ENCODE measurements around the gene TRIM21.
"Not testable (repeated sequence)": the region's sequence is repeated elsewhere in the genome, so short reads cannot be mapped to it uniquely, and the experiment has no call there.

The TRIM21 gene

GRCh38 chr11:4416816-4417215 lies 23.3 kb upstream of the TRIM21 start:
- no peak overlapping the region for H3K4me3 ChIP-seq (ENCODE audit: low read depth, low read length)
- in situ Hi-C loops (cut with HindIII; ENCODE audit: low sequenced_read_pairs), result no loop called here
- no peak for DNase-seq (ENCODE audit: low read depth, low spot score)

DNA sequence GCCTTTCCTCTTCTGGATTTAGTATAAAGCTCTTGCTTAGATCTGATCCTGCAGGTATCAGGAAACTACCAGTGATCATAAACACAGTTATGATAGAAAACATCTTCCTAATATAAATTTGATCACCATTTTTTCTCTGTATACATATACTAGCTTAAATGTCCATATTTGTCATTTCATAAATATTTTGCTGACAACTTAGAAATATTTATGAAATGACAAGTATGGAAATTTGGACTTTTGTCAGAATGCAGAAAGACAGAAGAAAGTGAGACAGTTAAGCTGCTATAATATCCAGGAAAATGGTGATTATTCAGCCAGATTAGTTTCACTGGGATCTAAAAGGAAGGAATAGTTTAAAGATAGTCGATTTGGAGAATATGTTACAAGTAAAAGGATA lies 22.8 kb upstream of the TRIM21 start:
- in situ Hi-C loops (cut with HindIII; ENCODE audit: low sequenced_read_pairs), result no loop called here
- H3K4me3 ChIP-seq (ENCODE audit: low read depth, low read length), result no peak overlapping the region
- DNase-seq (ENCODE audit: low read depth, low spot score), result no peak
- TF ChIP-seq, protein P1, sequence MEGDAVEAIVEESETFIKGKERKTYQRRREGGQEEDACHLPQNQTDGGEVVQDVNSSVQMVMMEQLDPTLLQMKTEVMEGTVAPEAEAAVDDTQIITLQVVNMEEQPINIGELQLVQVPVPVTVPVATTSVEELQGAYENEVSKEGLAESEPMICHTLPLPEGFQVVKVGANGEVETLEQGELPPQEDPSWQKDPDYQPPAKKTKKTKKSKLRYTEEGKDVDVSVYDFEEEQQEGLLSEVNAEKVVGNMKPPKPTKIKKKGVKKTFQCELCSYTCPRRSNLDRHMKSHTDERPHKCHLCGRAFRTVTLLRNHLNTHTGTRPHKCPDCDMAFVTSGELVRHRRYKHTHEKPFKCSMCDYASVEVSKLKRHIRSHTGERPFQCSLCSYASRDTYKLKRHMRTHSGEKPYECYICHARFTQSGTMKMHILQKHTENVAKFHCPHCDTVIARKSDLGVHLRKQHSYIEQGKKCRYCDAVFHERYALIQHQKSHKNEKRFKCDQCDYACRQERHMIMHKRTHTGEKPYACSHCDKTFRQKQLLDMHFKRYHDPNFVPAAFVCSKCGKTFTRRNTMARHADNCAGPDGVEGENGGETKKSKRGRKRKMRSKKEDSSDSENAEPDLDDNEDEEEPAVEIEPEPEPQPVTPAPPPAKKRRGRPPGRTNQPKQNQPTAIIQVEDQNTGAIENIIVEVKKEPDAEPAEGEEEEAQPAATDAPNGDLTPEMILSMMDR (IDR thresholded peaks at IDR 0.05; ENCODE audit: low read depth, low read length), result no peak

More at GRCh38 chr11:4416816-4417215, 23.3 kb upstream of the TRIM21 start:
- TF ChIP-seq, protein P1 (IDR thresholded peaks at IDR 0.05; ENCODE audit: low read depth, low read length), result no peak

- H3K4me3 ChIP-seq (ENCODE audit: low read depth, low read length); DNase-seq (ENCODE audit: low read depth, low spot score); in situ Hi-C loops (cut with HindIII; ENCODE audit: low sequenced_read_pairs): not testable (repeated sequence)
Observed at GRCh38 chr11:4406206-4406605, 12.7 kb upstream of the TRIM21 start.

- peak overlapping the region; percentile 95 for H3K4me3 ChIP-seq (ENCODE audit: low read depth, low read length)
- in situ Hi-C loops (cut with HindIII; ENCODE audit: low sequenced_read_pairs), result no loop called here
- TF ChIP-seq, protein P1 (IDR thresholded peaks at IDR 0.05; ENCODE audit: low read depth, low read length), result no peak
- no peak for DNase-seq (ENCODE audit: low read depth, low spot score)
Observed at GRCh38 chr11:4393858-4394223, 339 bp upstream of the TRIM21 start.

GRCh38 chr11:4388221-4388620 lies 5.3 kb downstream of the TRIM21 start:
- in situ Hi-C loops (cut with HindIII; ENCODE audit: low sequenced_read_pairs), result no loop called here
- H3K4me3 ChIP-seq (ENCODE audit: low read depth, low read length), result no peak overlapping the region
- TF ChIP-seq, protein P1 (IDR thresholded peaks at IDR 0.05; ENCODE audit: low read depth, low read length), result no peak
- no peak for DNase-seq (ENCODE audit: low read depth, low spot score)

GRCh38 chr11:4385978-4386740 lies 7.3 kb downstream of the TRIM21 start:
- H3K4me3 ChIP-seq (ENCODE audit: low read depth, low read length), result no peak overlapping the region
- in situ Hi-C loops (cut with HindIII; ENCODE audit: low sequenced_read_pairs), result no loop called here
- DNase-seq (ENCODE audit: low read depth, low spot score), result no peak
- TF ChIP-seq, protein P1 (IDR thresholded peaks at IDR 0.05; ENCODE audit: low read depth, low read length), result no peak

GRCh38 chr11:4381901-4382300 lies 11.6 kb downstream of the TRIM21 start:
- no peak for DNase-seq (ENCODE audit: low read depth, low spot score)
- in situ Hi-C loops (cut with HindIII; ENCODE audit: low sequenced_read_pairs), result no loop called here

More at GRCh38 chr11:4381901-4382300, 11.6 kb downstream of the TRIM21 start:
- TF ChIP-seq, protein P1 (IDR thresholded peaks at IDR 0.05; ENCODE audit: low read depth, low read length), result no peak
- H3K4me3 ChIP-seq (ENCODE audit: low read depth, low read length), result no peak overlapping the region
